Neuronal stem cell (in vitro differentiated cells): Measurements from ENCODE around the gene C8G.
A peak's percentile ranks its signal among the peaks of the same experiment; 100 is the strongest.

Experiments
- DNase-seq: peaks from one replicate; pipeline ENCODE4 v3.0.0-alpha.2; 2013; ENCODE audit warnings: low spot score
- H2AFZ ChIP-seq: one replicate; pipeline ENCODE4 v1.6.1; 2013; ENCODE audit warnings: mild to moderate bottlenecking, low read length, inconsistent platforms
- H2AK5ac ChIP-seq: 2 replicates; pipeline ENCODE4 v1.6.1; 2013; ENCODE audit warnings: low read depth, mild to moderate bottlenecking, inconsistent platforms, low read length, moderate library complexity, mixed read lengths
- H2BK120ac ChIP-seq: 2 replicates; pipeline ENCODE4 v1.6.1; 2013; ENCODE audit warnings: low read depth, mild to moderate bottlenecking, inconsistent platforms, low read length, moderate library complexity, mixed read lengths
- H2BK12ac ChIP-seq: one replicate; pipeline ENCODE4 v1.6.1; 2013; ENCODE audit warnings: low read length, inconsistent platforms
- H2BK15ac ChIP-seq: 2 replicates; pipeline ENCODE4 v1.6.1; 2013; ENCODE audit warnings: mild to moderate bottlenecking, low read length, inconsistent platforms, mixed read lengths
- H2BK5ac ChIP-seq: one replicate; pipeline ENCODE4 v1.6.1; 2013; ENCODE audit warnings: inconsistent platforms, mild to moderate bottlenecking, low read length, moderate library complexity
- H3K14ac ChIP-seq: one replicate; pipeline ENCODE4 v1.6.1; 2013; ENCODE audit warnings: low read length, inconsistent platforms
- H3K18ac ChIP-seq: 2 replicates; pipeline ENCODE4 v1.6.1; 2013; ENCODE audit warnings: low read length, inconsistent platforms
- H3K23ac ChIP-seq: 2 replicates; pipeline ENCODE4 v1.6.1; 2013; ENCODE audit warnings: low read depth, mild to moderate bottlenecking, mixed read lengths, low read length, inconsistent platforms; ENCODE audit not compliant: poor library complexity
- H3K27ac ChIP-seq: replicated peaks from 3 replicates; pipeline ENCODE4 v1.5.1; 2013; ENCODE audit warnings: low read length, inconsistent platforms
- H3K27me3 ChIP-seq, 3 experiments: 2 replicates each; pipeline ENCODE4 v1.6.1; 2013; ENCODE audit warnings: low read length in 3 of 3, mild to moderate bottlenecking in 2 of 3, inconsistent platforms in 1 of 3, low read depth in 1 of 3, mixed read lengths in 1 of 3, moderate library complexity in 1 of 3; ENCODE audit not compliant: control insufficient read depth in 3 of 3, insufficient read depth in 3 of 3
- H3K36me3 ChIP-seq, 2 donors: replicated peaks in 1 of 2; 2 replicates each; pipeline ENCODE4 v1.6.1; 2013; ENCODE audit warnings: low read length in 2 of 2; ENCODE audit not compliant: control insufficient read depth in 2 of 2, insufficient read depth in 2 of 2
- H3K4ac ChIP-seq: 2 replicates; pipeline ENCODE4 v1.6.1; 2013; ENCODE audit warnings: inconsistent platforms, mild to moderate bottlenecking, low read length, moderate library complexity
- H3K4me1 ChIP-seq, 2 donors: 1 replicate in 1 of 2; 2 replicates in 1 of 2; pipeline ENCODE4 v1.6.1; 2013; ENCODE audit warnings: low read length in 2 of 2, low read depth in 1 of 2; ENCODE audit not compliant: control insufficient read depth in 2 of 2, insufficient read depth in 1 of 2
- H3K4me2 ChIP-seq: one replicate; pipeline ENCODE4 v1.6.1; 2013; ENCODE audit warnings: mild to moderate bottlenecking, low read length, inconsistent platforms; ENCODE audit not compliant: insufficient read depth, poor library complexity, severe bottlenecking
- H3K4me3 ChIP-seq, 2 donors: 2 replicates each; pipeline ENCODE4 v1.5.1; 2013; ENCODE audit warnings: low read length in 2 of 2, mild to moderate bottlenecking in 2 of 2, inconsistent platforms in 1 of 2, moderate library complexity in 1 of 2
- H3K79me1 ChIP-seq: one replicate; pipeline ENCODE4 v1.6.1; 2013; ENCODE audit warnings: low read depth, mild to moderate bottlenecking, inconsistent platforms, low read length, moderate library complexity
- H3K9ac ChIP-seq: one replicate; pipeline ENCODE4 v1.6.1; 2013; ENCODE audit warnings: mild to moderate bottlenecking, low read depth, low read length, inconsistent platforms; ENCODE audit not compliant: poor library complexity
- H3K9me3 ChIP-seq, 2 donors: replicated peaks in 1 of 2; 2 replicates each; pipeline versions ENCODE3 to v1.6.1; 2013; ENCODE audit warnings: low read length in 2 of 2, mild to moderate bottlenecking in 2 of 2, inconsistent platforms in 1 of 2, low read depth in 1 of 2, mixed read lengths in 1 of 2, moderate library complexity in 1 of 2; ENCODE audit not compliant: control insufficient read depth in 2 of 2, insufficient read depth in 1 of 2
- H4K8ac ChIP-seq: one replicate; pipeline ENCODE4 v1.6.1; 2013; ENCODE audit warnings: low read depth, mild to moderate bottlenecking, inconsistent platforms, low read length, moderate library complexity
- H4K91ac ChIP-seq: one replicate; pipeline ENCODE4 v1.6.1; 2013; ENCODE audit warnings: low read length, low read depth, mild to moderate bottlenecking, inconsistent platforms; ENCODE audit not compliant: poor library complexity
- WGBS, 2 donors: extraction: QIAGEN DNeasy Blood & Tissue Kit; methylation state at CpG; one replicate each; pipeline ENCODE4 v1.1.7; 2013; ENCODE audit warnings: missing lambda C conversion rate in 2 of 2, mixed read lengths in 1 of 2; ENCODE audit not compliant: insufficient read length in 2 of 2, insufficient replicate concordance in 1 of 2; ENCODE audit errors: extremely low coverage in 2 of 2; 5-methylcytosine and 5-hydroxymethylcytosine counted together

The C8G gene

GRCh38 chr9:136935651-136936050 is 9.4 kb upstream of the C8G start:
- Histone ChIP-seq H3K23ac (no peak overlapping the region), H3K27me3 (no peaks in the 10 kb centered on the region), H2BK12ac (no peak overlapping the region), H3K79me1 (peaks cover 9% of the 10 kb centered on the region), H3K9ac (no peak overlapping the region), H3K27ac (no peak overlapping the region), H2AK5ac (no peak overlapping the region), H3K14ac (no peak overlapping the region), H3K36me3 (peaks cover 20 to 51% of the 10 kb centered on the region in 2 donors), H4K91ac (no peak overlapping the region), H2BK15ac (no peak overlapping the region), H4K8ac (no peak overlapping the region), H3K18ac (no peak overlapping the region), H2BK5ac (no peak overlapping the region), H3K4me2 (no peak overlapping the region), H3K4me3 (no peak overlapping the region), H3K9me3 (peaks cover 6 to 9% of the 10 kb centered on the region in 2 donors), H3K4ac (no peak overlapping the region), H3K4me1 (no peaks in the 10 kb centered on the region), H2BK120ac (no peak overlapping the region), H2AFZ (no peak overlapping the region)
- WGBS, 2 donors = no CpG with 5 or more reads among the region's 3 CpGs
- no peak for DNase-seq

GRCh38 chr9:136936645-136937170 is 8.3 kb upstream of the C8G start:
- Histone ChIP-seq H3K23ac (no peak overlapping the region), H3K9me3 (peaks cover 6 to 9% of the 10 kb centered on the region in 2 donors), H3K9ac (no peak overlapping the region), H2BK120ac (no peak overlapping the region), H3K4me1 (no peaks in the 10 kb centered on the region), H2BK12ac (no peak overlapping the region), H3K4me3 (no peak overlapping the region), H3K27me3 (no peaks in the 10 kb centered on the region), H3K36me3 (peaks cover 30 to 61% of the 10 kb centered on the region in 2 donors), H3K4ac (no peak overlapping the region), H3K4me2 (no peak overlapping the region), H2BK15ac (no peak overlapping the region), H2BK5ac (no peak overlapping the region), H2AK5ac (no peak overlapping the region), H3K18ac (no peak overlapping the region), H4K91ac (no peak overlapping the region), H2AFZ (no peak overlapping the region), H3K79me1 (peaks cover 10% of the 10 kb centered on the region), H4K8ac (no peak overlapping the region), H3K14ac (no peak overlapping the region), H3K27ac (no peak overlapping the region)
- no peak for DNase-seq
- WGBS, 2 donors = no CpG with 5 or more reads among the region's 8 CpGs

- H3K27me3 ChIP-seq = no peaks in the 10 kb centered on the region
- DNase-seq = no peak
- H2AFZ ChIP-seq = no peak overlapping the region
- H4K8ac ChIP-seq = no peak overlapping the region
- no peak overlapping the region for H3K14ac ChIP-seq
- H3K23ac ChIP-seq = peak overlapping the region; percentile 68
- peak overlapping the region; percentile 45 for H3K9ac ChIP-seq
- H3K4ac ChIP-seq = no peak overlapping the region
- no peak overlapping the region for H2AK5ac ChIP-seq
- peaks cover 37 to 63% of the 10 kb centered on the region in 2 donors for H3K36me3 ChIP-seq
- H3K4me1 ChIP-seq = no peaks in the 10 kb centered on the region
- no peak overlapping the region for H3K18ac ChIP-seq
- H4K91ac ChIP-seq = no peak overlapping the region
- no peak overlapping the region for H2BK15ac ChIP-seq
- H3K4me2 ChIP-seq = no peak overlapping the region
- no peak overlapping the region for H3K4me3 ChIP-seq
- no CpG with 5 or more reads among the region's 15 CpGs for WGBS, 2 donors
- H3K79me1 ChIP-seq = peaks cover 13% of the 10 kb centered on the region
- H2BK12ac ChIP-seq = no peak overlapping the region
- H2BK120ac ChIP-seq = no peak overlapping the region
- H3K27ac ChIP-seq = no peak overlapping the region
- H3K9me3 ChIP-seq = peaks cover 6 to 9% of the 10 kb centered on the region in 2 donors
- H2BK5ac ChIP-seq = no peak overlapping the region
Measured at GRCh38 chr9:136937186-136938001, 7.6 kb upstream of the C8G start.

- H3K18ac ChIP-seq = no peak overlapping the region
- no peak for DNase-seq
- peaks cover 27% of the 10 kb centered on the region for H3K79me1 ChIP-seq
- no peak overlapping the region for H3K4me2 ChIP-seq
- H3K27me3 ChIP-seq = no peaks in the 10 kb centered on the region
- peaks cover 4 to 5% of the 10 kb centered on the region in 2 donors for H3K9me3 ChIP-seq
- no peak overlapping the region for H3K14ac ChIP-seq
- no peak overlapping the region for H3K27ac ChIP-seq
- peaks cover 42 to 61% of the 10 kb centered on the region in 2 donors for H3K36me3 ChIP-seq
- H2AK5ac ChIP-seq = no peak overlapping the region
- H4K8ac ChIP-seq = no peak overlapping the region
- peaks cover 6 to 8% of the 10 kb centered on the region in 2 donors for H3K4me1 ChIP-seq
- no peak overlapping the region for H3K4ac ChIP-seq
- no peak overlapping the region for H2BK120ac ChIP-seq
- no peak overlapping the region for H3K4me3 ChIP-seq
- WGBS, 2 donors = no CpG with 5 or more reads among the region's 28 CpGs
- H3K9ac ChIP-seq = no peak overlapping the region
- H2BK15ac ChIP-seq = no peak overlapping the region
- H2BK12ac ChIP-seq = peak overlapping the region; percentile 10
- H2BK5ac ChIP-seq = peak overlapping the region; percentile 39
- peak overlapping the region; percentile 58 for H3K23ac ChIP-seq
- H4K91ac ChIP-seq = no peak overlapping the region
- no peak overlapping the region for H2AFZ ChIP-seq
Measured at GRCh38 chr9:136939431-136939995, 5.5 kb upstream of the C8G start.
